HuH-7.5 (cell line): ENCODE measurements around the gene SH3TC1.

Experiments used
- DNase-seq: peaks from one replicate; pipeline ENCODE4 v3.0.0; 2011; ENCODE audit warnings: low spot score

The SH3TC1 gene

DNA sequence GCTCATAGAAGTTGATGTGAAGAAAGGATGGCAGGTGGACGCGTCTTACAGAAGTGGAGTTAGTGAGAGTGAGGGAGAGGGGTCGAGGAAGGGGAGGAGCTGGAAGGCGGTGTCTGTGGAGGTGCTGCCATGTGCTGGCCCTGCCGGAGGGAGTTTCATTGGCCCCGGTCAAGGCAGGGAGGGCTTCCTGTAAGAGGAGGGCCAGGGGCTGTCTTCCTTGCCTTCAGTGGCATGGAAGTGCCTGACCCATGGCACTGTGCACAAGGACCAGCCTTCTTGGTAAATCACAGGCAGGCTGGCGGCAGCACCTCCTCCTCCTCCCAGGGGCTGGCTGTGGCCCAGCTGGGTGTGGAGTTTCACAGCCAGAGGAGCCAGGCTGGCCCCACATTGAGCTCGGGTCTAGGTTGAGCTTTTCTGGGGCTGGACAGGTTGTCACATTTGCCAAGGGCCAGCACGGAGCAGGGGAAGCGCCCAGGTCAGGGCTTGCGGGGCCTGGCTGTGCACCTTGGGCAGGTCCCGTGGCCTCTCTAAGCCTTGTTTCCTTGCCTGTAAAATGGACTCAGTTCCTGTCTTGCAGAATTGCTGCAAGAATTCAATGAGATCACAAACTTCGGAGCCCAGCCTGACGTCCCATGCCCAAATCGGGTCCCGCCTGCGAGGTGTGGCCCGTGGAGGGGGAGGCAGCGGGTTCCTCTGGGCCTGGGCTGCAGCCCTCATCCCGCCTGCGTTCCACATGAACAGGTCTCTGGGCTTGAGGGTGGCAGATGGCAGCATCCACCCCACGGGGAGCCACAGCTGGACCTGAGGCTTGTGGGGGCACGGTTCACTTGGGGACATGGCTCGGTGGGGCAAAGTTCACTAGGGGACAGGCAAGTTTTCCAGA is 77.5 kb downstream of the SH3TC1 start:
- DNase-seq: no peak

DNA sequence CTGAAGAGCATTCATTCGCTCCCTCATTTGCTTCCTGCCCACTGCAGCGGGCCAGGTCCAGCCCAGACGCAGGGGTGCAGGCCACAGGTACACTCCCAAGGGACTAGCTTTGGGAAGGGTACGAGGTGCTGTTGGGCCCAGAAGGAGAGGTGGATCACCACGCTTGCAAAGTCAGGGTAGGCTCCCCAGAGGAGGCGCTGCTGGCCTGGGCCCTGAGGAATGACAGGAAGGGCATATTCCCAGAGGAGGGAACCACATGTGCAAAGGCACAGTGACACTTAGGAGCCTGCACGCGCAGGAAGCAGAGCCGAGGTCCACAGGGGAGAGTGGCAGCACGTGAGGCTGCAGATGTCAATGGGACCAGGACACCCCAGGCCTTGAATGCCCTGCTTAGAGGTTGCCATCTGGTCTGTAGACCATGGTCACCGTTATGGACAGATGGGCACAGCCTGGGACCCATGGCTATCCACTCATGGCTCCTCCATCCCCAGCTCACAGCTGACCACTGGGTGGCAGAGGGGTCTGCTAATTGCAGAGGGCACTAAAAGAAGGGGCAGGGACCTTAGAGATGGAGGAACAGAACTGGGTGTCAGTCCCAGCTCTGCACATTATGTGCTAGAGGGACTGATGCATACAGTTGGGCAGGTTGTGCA is 78.4 kb downstream of the SH3TC1 start:
- no peak for DNase-seq

- no peak for DNase-seq
Observed at GRCh38 chr4:8278009-8278395, 78.9 kb downstream of the SH3TC1 start.

- DNase-seq: no peak
Observed at GRCh38 chr4:8278421-8279287, 79.6 kb downstream of the SH3TC1 start.

DNA sequence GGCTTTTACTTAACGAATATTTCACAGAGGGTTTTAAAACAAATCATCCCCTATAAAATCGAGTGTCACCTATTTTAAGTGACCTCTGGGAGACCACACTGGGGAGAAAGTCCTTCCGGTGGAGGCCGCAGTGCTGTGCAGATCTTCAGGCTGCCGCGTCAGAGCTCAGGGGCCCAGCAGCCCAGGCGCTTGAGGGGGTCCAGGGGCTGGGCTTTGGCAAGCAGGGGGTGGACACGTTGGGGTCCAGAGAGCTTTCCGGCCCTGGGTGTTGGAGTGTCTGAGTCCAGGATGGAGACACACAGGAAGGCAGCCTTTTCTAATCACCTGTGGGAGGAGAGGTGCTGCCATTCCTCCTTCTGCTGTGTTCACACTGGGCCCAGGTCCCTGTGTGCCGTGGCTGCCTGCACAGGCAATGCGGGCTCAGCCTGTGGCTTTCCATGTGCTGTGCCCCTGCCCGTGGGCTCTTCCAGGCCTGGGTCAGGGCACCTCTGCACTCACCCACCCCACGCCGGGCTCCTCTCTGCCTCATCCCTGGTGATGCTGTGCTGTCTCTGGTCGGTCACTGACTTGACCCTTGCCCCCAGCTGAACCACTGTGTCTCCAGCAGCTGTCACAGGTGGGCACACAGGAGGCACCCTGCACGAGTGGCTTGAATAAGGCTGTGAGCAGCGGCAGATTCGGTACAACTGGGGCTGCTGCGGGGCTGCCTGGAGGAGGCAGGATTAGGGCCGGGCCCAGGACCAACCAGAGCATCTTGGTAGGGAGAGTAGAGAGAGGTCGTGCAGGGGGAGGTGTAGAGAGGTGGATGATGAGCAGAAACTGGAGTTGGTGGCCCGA is 80.4 kb downstream of the SH3TC1 start:
- DNase-seq: no peak

- no peak for DNase-seq
Observed at GRCh38 chr4:8280158-8280875, 81.2 kb downstream of the SH3TC1 start.

- DNase-seq: no peak
Observed at GRCh38 chr4:8280876-8281440, 81.9 kb downstream of the SH3TC1 start.

DNA sequence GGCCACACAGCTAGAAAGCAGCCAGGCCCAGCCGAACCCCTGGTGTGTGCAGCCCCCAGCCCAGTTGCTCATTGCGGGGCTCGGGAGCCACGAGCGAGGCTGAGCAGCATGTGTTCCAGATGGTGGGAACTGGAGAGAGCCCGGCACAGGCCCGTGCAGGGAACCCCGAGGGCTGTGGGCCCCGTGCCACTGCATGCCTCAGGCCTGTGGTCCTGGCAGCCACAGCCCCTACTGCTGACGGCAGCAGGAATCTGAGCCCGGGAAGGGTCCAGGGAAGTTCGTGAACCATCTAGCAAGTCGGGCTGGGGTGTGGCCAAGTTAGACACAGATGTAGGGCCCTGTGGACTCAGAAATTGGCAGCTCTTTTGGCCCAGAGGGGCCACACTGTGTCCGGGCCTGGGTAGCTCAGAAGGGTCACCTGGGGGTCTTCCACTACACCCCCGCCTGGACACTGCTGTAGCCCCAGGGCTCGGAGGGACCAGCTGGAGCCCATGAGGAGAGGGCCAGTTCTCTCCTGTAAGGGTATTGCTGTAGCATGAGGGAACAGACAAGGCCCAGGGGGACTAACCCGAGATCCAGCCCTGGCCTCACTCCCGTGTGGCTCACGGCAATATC is 82.5 kb downstream of the SH3TC1 start:
- no peak for DNase-seq

- DNase-seq: no peak
Observed at GRCh38 chr4:8282134-8282641, 83.1 kb downstream of the SH3TC1 start.

DNA sequence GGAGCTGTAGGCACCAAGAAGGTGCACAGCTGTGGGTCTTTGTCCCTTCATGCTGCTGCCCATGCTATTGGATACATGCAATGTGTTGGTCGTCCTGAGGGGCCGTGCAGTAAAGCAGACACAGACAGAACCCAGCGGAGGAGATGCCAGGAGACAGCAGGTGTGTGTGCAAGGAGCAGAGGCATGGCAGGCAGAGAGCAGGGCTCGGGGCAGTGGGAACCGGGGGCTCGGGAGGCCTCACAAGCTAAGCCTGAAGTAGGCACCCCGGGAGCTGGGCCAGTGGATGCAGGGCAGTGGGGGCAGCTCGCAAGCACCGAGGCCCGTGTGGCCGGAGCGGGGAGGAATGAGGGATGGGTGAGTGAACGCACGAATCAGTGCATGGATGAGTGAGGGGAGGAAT is 83.7 kb downstream of the SH3TC1 start:
- DNase-seq: no peak

DNA sequence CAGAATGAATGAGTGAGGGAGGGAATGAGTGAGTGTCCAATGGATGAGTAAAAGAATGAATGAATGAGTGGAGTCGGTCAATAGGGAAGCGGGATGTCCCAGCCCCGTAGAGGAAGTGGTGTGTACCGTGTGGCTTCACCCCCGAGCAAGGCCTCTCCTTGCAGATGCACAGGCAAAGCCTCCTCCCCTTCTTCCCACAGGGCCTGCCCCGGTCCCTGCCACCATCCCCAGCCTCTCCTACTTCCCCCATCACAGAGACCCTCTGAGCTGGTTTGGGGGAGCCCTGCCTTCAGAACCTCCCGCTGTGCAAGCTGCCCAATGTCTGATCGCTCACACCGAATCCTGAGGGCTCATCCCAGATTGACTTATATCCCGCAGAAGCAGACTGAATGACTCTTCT is 84.1 kb downstream of the SH3TC1 start:
- no peak for DNase-seq

DNA sequence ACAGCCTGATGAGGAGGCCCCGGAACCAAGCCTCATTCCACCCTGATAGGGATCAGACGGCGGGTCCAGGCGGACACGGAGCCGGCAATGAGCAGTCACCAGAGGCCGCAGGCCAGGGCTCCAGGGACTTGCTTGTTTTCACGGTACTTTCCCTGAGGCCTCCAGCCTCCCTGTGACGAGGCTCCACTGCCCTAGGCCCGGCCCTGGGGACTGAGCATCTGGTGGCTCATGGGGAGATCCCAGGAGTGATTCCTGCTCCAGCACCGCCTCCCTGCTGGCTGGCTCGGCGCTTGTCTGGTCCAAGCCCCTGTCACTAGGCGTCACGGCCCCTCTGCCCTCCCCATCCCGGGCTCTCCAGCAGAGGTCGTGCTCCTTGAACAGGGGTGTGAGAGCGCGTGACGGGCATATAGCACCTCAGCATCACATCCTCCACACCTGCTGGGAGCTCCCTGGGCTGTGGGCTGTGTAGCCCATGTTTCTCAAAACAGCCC is 84.6 kb downstream of the SH3TC1 start:
- no peak for DNase-seq

DNA sequence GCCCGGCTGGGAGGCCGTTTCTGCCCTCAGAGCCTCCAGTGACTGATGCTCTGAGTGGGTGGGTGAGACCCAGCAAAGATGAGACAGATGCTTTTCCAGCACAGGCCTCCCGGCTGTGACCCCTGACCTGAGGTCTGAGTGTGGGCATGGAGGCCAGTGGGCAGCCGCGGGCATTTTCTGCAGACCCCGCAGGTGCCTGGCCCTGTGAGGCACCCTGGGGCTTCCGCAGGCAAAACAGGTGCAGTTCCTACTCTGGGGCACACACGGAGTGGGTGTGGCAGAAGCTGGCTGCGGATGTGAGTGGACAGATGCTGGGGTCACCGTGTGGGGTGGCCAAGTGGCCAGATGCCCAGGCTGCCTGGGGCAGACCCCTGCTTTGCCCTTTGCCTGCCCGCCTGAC is 85.3 kb downstream of the SH3TC1 start:
- DNase-seq: no peak

- no peak for DNase-seq
Observed at GRCh38 chr4:8285143-8285975, 86.3 kb downstream of the SH3TC1 start.

DNA sequence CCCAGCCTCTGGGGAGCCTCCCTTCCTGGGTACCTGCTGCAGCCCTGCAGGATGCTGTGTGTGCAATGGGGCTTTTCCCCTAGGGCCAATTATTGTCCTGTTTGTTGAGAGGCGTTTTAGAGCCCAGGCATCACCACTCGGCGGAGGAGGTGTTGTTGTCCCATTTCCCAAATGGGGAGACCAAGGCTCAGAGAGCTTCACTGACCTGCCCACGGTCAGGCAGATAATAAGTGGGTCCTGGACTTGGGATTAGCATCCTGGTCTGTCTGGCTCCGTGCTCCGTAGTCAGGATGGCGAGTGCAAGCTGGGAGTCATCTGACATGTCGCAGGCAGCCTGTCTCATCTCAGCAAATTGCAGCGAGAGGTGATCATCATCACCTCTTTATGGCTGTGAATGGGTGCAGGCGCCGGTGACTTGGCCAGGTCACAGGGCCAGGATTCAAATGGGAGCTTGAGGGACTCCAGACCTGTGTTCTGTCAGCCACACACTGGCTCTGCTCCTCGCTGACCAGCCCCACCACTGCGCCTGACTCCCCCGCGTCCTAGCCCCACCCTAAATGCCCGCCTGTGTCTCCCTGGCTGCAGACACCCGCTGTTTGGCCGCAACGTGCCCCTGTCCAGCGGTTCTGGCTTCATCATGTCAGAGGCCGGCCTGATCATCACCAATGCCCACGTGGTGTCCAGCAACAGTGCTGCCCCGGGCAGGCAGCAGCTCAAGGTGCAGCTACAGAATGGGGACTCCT is 87.1 kb downstream of the SH3TC1 start:
- DNase-seq: no peak

DNA sequence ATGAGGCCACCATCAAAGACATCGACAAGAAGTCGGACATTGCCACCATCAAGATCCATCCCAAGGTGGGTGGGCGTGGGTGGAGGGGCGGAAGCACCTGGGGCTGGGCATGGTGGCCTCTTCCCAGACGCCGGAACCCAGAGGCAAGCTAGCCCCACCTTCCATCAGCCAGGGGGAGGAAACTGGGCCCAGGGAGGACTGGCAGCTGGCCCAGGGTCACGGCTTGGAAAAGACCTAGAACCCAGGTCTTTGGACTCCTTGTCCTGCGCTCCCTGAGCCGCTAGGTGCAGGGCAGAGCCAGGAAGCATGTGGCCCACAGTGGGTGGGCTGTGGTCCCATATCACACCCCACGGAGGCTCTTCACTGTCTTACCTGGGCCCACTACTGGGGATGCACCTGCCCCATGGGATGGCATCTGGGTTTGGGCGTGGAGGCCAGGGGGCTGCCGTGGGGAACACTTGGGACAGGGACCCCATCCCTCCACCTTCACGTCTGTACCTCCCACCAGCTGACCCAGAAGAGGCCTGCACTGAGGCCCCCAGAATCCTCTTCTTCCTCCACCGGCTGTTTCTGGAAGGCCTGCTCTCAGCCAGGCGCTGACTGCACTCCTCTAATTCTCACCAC is 87.7 kb downstream of the SH3TC1 start:
- no peak for DNase-seq

DNA sequence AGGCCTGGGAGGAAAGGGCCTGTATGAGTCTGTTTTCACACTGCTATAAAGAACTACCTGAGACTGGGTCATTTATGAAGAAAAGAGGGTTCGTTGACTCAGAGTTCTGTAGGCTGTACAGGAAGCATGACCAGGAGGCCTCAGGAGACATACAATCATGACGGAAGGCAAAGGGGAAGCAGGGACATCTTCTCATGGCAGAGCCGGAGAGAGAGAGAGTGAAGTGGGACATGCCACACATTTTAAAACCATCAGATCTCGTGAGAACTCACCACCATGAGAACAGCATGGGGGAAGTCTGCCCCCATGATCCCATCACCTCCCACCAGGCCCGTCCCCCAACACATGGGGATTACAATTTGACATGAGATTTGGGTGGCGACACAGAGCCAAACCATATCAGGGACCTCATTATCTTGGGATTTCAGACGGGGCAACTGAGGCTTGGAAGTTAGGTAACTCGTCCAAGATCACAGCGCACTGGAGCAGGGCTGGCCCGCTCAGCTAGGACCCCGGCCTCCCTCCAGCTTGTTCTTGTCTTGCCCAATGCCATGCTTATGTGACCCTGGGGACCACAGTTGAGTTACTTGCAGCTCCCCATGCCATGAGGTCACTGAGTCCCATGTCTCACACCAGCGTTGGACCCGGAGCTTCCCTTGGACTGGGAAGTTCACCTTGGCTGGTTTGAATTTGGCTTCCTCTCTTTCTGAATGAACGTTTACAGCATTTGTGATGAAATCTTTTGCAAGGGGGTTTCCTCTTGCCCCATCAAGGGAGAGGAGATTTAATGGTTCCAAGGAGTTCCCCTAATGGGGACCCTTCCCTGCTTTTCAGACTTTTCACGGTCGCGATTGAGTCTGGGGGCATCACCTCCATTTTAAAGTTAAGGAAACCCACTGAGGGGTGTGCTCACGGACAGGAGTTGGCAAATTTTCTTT is 88.5 kb downstream of the SH3TC1 start:
- DNase-seq: no peak
